NCI-H2029 (cell line): ENCODE data around the gene TRIP6.
"Not testable (repeated sequence)": the region's sequence is repeated elsewhere in the genome, so short reads cannot be mapped to it uniquely, and the experiment has no call there.

ENCODE experiments used
- DNase-seq: peaks from one replicate; lab custom pipeline; 2025; lab: John Stamatoyannopoulos, UW

The TRIP6 gene

DNA sequence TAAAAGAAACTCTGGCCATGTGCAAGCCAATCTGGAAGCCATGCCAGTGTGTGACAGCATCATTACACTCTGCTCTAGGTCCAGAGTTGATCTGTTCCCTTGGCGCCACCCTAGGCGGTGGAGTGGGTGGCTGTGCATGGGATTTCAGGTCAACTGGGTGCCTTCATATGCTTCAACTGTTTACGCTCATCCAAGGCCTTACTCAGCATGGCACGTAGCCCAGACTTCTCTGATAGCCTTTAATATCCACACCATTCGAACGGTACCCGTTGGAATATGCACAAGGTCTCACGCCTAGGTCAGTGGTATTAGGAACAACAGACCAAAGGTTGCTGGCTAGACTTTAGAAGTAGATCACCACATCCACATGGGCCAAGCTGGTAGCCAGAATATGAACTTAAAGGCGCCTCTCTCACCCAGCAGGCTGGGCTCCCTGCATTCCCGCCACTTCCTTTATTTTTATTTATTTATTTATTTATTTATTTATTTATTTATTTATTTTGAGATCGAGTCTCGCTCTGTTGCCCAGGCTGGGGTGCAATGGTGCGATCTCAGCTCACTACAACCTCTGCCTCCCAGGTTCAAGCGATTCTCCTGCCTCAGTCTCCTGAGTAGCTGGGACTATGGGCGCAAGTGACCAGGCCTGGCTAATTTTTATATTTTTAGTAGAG lies 47.2 kb downstream of the TRIP6 start:
- no peak for DNase-seq

DNA sequence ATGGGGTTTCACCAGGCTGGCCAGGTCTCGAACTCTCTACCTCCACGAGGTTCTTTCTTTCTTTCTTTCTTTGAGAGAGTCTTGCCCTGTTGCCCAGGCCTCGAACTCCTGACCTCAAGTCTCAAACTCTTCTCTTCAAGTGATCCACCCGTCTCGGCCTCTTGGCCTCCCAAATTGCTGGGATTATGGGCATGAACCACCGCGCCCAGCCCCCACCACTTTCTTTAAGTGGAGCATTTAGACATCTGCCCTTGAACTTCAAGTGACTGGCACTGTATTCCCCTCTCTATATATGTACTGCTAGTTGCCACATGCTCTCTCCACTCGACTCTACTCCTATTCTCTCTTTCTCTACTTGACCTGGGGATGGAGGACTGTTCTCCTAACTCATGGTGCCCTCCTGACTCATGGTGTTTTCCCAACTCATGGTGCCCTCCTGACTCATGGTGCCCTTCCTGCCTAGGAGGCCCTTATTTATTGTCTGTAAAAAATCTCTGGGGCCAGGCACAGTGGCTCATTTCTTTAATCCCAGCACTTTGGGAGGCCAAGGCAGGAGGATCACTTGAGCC lies 47.8 kb downstream of the TRIP6 start:
- no peak for DNase-seq

DNA sequence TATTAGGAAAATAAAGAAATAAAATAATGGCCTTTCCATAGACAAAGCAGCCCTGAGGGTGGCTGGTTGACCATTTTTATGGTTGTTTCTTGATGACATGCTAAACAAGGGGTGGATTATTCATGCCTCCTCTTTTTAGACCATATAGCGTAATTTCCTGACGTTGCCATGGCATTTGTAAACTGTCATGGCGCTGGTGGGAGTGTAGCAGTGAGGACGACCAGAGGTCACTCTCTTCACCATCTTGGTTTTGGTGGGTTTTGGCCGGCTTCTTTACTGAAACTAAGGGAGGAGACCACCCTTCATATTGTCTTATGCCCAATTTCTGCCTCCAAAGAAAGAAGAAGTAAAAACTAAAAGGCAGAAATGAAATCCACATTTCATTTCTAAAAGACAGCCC lies 52.1 kb downstream of the TRIP6 start:
- DNase-seq = not testable (repeated sequence)

DNA sequence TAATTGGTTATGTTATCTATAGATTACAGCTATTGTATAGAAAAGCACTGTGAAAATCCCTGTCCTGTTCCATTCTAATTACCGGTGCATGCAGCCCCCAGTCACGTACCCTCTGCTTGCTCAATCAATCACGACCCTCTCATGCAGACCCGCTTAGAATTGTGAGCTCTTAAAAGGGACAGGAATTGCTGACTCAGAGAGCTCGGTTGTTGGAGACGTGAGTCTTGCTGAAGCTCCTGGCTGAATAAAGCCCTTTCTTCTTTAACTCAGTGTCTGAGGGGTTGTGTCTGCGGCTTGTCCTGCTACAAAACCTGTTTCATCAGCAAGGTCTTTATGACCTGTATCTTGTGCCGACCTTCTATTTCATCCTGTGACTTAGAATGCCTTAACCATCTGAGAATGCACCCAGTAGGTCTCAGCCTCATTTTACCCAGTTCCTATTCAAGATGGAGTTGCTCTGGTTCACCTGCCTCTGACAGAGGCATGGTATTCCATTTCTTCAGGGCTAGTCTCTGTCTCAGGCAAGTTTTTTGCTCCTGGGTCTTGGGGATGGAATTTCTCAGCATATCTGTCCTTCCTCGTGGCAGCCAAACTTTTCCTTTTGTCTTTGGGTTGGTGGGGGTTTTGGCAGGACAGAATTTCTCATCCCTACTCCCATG lies 52.7 kb downstream of the TRIP6 start:
- DNase-seq = not testable (repeated sequence)

DNA sequence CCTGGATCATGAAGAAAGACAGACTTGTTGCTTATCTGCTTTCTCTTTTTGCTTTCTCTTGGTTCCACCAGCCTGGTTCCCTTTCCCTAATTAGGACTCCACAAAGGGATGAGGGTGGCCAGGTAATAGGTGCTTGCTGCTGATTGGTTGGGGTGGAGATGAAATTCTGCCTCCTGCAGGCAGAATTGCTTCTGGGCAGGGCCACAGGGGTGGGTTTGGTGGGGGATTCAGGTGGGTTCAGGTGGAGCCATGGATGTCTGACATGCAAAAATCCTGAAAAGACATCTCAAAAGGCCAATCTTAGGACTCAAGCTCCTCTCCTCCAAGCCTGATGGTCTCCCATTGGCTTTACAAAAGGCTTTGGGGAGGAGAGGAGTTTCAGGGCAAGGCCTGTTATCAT lies 53.9 kb downstream of the TRIP6 start:
- no peak for DNase-seq
